Measurements from ENCODE around the gene OVOL1. TPM values are rescaled to one million over a fixed set of nuclear protein-coding genes. Genes with fewer than 3 reads are reported as not detected.
"Not testable (repeated sequence)": the region's sequence is repeated elsewhere in the genome, so short reads cannot be mapped to it uniquely, and the experiment has no call there.

The OVOL1 gene
- total RNA-seq, 1 experiment from 2014 or later = not detected

DNA sequence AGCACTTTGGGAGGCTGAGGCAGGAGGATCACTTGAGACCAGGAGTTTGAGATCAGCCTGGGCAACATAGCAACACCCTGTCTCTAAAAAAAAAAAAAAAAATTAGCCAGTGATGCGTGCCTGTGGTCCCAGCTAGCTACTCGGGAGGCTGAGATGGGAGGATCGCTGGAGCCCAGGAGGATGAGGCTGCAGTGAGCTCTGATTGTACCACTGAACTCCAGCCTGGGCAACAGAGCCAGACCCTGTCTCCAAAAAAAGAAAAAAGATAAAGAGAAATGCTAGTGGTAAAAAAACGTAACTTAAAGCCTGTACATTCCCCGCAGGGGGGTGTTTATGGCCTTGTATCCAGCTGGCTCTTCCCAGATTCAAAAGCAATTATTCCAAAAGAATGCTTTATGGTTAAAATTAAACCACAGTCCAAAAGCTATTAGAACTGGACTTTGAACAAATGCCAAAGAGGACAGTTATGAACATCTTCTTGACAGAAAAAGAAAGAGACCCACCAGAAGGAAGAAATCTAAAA, 30.5 kb downstream of the OVOL1 start:
- no peaks in the 10 kb centered on the region for H3K9me3 ChIP-seq
- H3K36me3 ChIP-seq = no peaks in the 10 kb centered on the region
- DNase-seq = no peak
- no peaks in the 10 kb centered on the region for H3K27me3 ChIP-seq
- H3K4me3 ChIP-seq = peak overlapping the region; percentile 50

DNA sequence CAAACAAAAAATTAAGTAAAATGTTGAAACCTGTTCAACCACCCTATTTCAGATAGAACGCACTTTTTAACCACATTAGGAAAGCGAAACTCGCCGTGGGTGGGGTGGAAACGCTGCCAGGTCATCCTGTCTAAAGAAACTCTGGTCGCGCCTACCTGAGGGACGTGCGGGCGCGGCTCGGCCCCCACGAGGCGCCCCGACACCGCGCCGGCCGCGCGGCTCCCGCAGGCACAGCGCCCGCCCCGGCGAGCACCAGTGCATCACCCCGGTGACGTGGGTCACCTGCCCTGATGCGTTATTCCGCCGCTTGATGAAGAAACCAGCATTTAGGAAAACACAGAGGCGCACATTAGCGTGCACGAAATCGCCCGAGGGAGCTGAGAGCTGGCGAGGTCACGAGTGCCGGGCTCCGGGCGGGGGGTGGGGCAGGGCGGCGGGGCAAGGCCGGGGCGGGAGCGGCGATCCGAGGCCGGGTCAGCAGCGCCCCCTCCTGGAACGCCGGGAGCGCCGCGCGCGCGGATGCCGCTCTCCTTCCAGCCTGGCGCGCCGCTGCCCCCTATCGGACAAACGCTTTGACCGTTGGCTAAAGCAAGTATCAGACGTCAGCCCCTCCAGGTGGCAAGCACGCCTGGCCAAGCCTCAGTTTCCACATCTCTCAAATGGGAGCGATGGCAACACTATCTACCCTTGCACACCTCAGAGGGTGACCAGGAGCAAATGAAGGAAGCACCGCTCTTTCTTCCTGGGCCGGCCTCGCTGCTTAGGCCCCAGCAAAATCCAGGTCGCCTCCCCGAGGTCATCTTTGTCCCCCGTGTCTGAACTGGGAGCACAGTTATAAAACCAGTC, 31.2 kb downstream of the OVOL1 start:
- H3K4me3 ChIP-seq = peak overlapping the region; percentile 50
- DNase-seq = peak; percentile 81
- H3K36me3 ChIP-seq = no peaks in the 10 kb centered on the region
- H3K9me3 ChIP-seq = no peaks in the 10 kb centered on the region
- H3K27me3 ChIP-seq = no peaks in the 10 kb centered on the region

DNA sequence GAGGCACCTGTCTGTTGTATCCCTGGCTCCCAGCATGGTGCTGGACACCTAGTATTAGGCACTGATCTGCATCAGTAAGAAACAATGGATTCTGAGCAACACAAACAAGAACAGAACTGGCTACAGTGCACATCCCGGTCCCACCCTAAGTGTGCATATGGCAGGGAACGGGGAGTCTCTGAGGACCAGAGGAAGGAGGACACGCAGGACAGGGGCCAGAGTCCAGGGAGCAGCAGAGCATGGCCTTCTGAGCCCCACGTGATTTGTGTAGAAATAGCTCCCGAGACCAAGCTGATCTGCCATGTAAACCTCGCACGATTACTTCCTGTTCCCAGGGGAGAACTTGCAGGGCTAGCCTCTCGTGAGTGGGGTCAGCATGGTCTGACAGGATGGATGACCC, 34.2 kb downstream of the OVOL1 start:
- DNase-seq = no peak
- H3K4me3 ChIP-seq = no peak overlapping the region

DNA sequence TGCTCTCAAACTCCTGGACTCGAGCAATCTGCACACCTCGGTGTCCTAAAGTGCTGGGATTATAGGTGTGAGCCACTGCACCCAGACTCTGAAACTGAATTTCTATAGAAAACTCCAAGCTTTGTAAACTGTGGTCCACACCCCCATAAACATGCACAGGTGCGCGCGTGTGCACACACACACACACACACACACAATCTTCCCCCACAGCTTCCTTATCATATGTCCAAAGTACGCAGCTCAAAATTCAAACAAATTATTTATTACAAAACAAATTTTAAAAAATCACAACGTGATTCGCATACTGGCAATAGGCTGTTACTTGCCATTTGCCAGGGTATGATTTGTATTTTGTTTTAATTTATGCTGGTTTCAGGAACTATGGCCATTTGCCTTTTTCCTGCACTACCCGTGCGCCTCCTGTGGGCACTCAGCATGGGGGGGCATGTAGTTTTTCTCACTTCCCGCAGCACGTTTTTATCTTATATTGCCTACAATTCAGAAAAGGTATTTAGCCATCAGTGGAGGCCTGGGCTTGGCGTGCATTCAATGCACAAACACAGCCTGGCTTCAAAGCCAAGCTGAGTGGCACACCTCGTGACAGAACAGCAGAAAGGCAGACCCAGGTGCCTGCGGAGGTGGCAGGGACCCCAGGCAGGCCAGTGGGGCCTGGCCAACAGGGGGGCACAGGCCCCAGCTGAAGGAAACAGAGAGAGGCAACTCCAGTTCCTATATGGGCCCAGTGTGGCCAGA, 36.1 kb downstream of the OVOL1 start:
- no peak for DNase-seq
- Histone ChIP-seq H3K27me3 (no peaks in the 10 kb centered on the region), H3K9me3 (no peaks in the 10 kb centered on the region), H3K36me3 (no peaks in the 10 kb centered on the region), H3K4me3 (no peak overlapping the region)

More for the DNA sequence above, 34.2 kb downstream of the OVOL1 start:
- Histone ChIP-seq H3K36me3 (no peaks in the 10 kb centered on the region), H3K27me3 (no peaks in the 10 kb centered on the region), H3K9me3 (no peaks in the 10 kb centered on the region)

GRCh38 chr11:65826984-65827735, 40.3 kb downstream of the OVOL1 start:
- peaks cover 4% of the 10 kb centered on the region; the same call in 1 of the 2 replicates for H3K27me3 ChIP-seq
- H3K9me3 ChIP-seq = no peaks in the 10 kb centered on the region
- no peaks in the 10 kb centered on the region for H3K36me3 ChIP-seq

GRCh38 chr11:65829459-65829858, 42.6 kb downstream of the OVOL1 start:
- Histone ChIP-seq H3K36me3 (no peaks in the 10 kb centered on the region), H3K4me3 (no peak overlapping the region), H3K9me3 (no peaks in the 10 kb centered on the region), H3K27me3 (peaks cover 16% of the 10 kb centered on the region)
- DNase-seq = no peak

More at GRCh38 chr11:65826984-65827735, 40.3 kb downstream of the OVOL1 start:
- no peak overlapping the region for H3K4me3 ChIP-seq
- no peak for DNase-seq

GRCh38 chr11:65832231-65832630, 45.4 kb downstream of the OVOL1 start:
- not testable (repeated sequence) for DNase-seq, H3K36me3 ChIP-seq, H3K4me3 ChIP-seq, H3K9me3 ChIP-seq
- peaks cover 17% of the 10 kb centered on the region for H3K27me3 ChIP-seq

GRCh38 chr11:65833297-65834030, 46.6 kb downstream of the OVOL1 start, which contains the start of gene SNX32:
Gene SNX32 (plus strand): TSS chr11:65833963. CDS start chr11:65834066, 103 bp downstream.
- peak; percentile 87 for DNase-seq
- H3K4me3 ChIP-seq = peak within 1 kb of the TSS; percentile 45
- no peaks in the 10 kb centered on the region for H3K9me3 ChIP-seq
- no peaks in the 10 kb centered on the region for H3K36me3 ChIP-seq
- peaks cover 17% of the 10 kb centered on the region for H3K27me3 ChIP-seq

DNA sequence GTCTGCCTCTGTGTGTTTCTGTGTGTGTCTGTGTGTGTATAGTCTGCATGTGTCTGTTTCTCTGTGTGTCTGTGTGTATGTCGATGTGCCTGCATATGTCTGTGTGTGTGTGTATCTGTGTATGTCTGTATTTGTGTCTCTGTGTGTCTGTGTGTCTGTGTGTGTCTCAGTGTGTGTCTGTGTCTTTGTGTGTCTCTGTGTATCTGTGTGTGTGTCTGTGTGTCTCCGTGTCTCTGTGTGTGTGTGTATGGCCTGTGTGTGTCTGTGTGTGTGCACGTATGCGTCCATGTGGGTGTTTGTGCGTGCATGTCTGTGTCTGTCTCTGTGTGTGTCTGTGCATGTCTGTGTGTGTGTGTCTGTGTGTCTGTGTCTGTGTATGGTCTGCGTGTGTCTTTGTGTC, 47.3 kb downstream of the OVOL1 start:
- DNase-seq = no peak
- no peaks in the 10 kb centered on the region for H3K36me3 ChIP-seq

GRCh38 chr11:65842144-65842543, 55.3 kb downstream of the OVOL1 start:
- H3K9me3 ChIP-seq = no peaks in the 10 kb centered on the region
- H3K4me3 ChIP-seq = no peak overlapping the region
- H3K36me3 ChIP-seq = no peaks in the 10 kb centered on the region
- H3K27me3 ChIP-seq = no peaks in the 10 kb centered on the region
- no peak for DNase-seq

More for the DNA sequence above, 47.3 kb downstream of the OVOL1 start:
- Histone ChIP-seq H3K9me3 (no peaks in the 10 kb centered on the region), H3K4me3 (peak overlapping the region; percentile 45), H3K27me3 (peaks cover 17% of the 10 kb centered on the region)

DNA sequence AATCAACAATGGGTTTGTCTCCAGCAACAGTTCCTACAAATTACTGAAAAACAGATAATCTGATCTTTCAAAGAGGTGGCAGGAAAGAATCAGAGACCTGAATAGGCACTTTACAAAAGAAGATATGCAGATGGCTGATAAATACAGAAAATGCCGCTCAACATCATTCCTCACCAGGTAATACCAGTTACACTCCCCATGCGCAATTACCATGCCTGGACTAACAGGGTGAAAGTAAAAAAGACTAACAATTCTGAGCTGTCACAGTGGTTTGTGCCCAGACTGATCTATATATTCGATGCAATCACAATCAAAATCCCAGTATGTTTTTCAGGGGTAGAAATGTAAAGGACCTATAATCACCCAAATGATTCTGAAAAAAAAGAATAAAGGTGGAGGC, 56.9 kb downstream of the OVOL1 start:
- no peak overlapping the region for H3K4me3 ChIP-seq
- H3K36me3 ChIP-seq = no peaks in the 10 kb centered on the region
- no peaks in the 10 kb centered on the region for H3K27me3 ChIP-seq
- H3K9me3 ChIP-seq = no peaks in the 10 kb centered on the region
- no peak for DNase-seq

DNA sequence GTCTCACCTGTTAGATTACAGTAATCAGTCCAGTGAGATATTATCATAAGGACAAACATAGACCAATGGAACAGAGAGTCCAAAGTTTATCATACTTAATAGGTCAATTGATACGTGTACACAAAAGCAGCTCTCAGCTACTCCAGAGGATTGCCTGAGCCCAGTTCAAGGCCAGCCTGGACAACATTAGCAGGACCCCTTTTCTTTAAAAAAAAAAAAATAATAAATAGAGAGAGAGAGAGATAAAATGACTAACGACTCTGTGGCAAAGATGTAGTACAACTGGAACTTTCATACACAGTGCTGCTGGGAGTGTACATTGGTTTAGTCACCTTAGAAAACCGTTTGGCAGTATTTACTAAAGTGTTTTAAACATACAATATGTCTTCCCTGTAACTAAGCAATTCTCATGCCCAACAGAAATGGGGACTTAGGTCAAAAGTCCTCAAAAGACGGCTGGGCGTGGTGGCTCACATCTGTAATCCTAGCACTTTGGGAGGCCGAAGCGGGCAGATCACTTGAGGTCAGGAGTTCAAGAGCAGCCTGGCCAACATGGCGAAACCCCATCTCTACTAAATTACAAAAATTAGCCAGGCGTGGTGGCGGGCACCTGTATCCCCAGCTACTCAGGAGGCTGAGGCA, 57.5 kb downstream of the OVOL1 start:
- Histone ChIP-seq H3K27me3 (no peaks in the 10 kb centered on the region), H3K36me3 (no peaks in the 10 kb centered on the region), H3K4me3 (no peak overlapping the region), H3K9me3 (no peaks in the 10 kb centered on the region)
- no peak for DNase-seq

All from MG63 (cell line).